Inflammatory macrophage treated with lipopolysaccharide for 4 hours (primary cell): Measurements from ENCODE around the gene GRID2.
"Not testable (repeated sequence)": the region's sequence is repeated elsewhere in the genome, so short reads cannot be mapped to it uniquely, and the experiment has no call there.

Source experiments
- DNase-seq: peaks from one replicate; pipeline ENCODE4 v3.0.0-alpha.2; 2020

GRID2 gene

DNA sequence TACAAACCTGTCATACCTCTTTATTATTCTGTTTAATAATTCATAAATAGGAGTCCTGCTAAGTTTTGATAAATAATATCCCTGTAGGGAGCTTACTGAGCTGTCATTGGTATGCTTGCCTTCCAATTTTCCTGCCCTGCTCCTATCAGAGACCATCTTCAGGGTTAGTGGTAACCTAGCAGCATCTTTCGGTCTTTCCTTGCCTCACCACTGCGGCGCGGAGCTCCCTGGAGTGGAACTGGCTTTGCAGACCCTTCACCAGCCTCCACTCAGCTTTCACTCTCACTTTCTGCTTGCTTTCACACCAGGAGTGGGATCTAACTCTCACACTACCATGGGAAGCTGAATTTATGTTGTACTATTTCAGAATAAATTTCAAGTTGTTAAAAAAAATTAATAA, 1043.1 kb downstream of the GRID2 start:
- DNase-seq = no peak

DNA sequence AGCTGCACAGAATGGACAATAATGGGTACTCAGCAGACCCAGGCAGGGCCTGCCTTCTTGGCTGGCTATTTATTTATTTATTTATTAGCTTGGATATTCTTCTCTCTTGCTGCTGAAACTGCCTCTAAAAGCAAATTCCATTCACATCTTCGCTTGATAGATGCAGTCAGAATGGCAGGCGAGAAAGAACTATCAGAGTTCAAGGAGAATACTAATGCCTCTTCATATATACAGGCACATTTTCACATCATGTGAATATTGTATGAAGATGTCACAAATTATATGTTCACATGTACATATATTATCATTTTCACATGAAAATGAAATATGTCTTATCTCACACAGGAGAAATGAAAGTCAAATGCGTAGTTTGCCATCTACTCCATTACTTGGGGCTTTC, 1045.1 kb downstream of the GRID2 start:
- DNase-seq = no peak

GRCh38 chr4:93351846-93352245, 1048.1 kb downstream of the GRID2 start:
- no peak for DNase-seq

DNA sequence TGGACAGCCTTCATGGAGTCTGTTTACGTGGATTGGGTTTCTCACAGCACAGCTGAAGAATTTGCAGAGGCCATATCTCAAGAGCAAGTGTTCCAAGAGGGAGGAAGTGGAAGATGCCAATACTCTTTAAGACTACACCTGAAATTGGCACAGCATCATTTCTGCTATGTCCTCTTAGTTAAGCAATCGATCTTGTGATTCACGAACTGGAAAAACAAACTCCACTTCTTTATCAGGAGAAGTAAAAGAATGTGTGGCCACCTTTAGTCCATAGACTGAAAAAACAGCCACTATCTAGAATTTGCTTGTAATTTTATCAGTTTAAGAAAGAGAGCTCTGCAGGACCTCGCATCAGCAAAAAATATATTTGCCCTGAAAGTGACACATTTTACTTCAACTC, 1051.6 kb downstream of the GRID2 start:
- no peak for DNase-seq

GRCh38 chr4:93359586-93359985, 1055.8 kb downstream of the GRID2 start:
- DNase-seq = no peak

GRCh38 chr4:93366169-93366755, 1062.5 kb downstream of the GRID2 start:
- not testable (repeated sequence) for DNase-seq

- DNase-seq = no peak
Measured at GRCh38 chr4:93368968-93369367, 1065.2 kb downstream of the GRID2 start.

DNA sequence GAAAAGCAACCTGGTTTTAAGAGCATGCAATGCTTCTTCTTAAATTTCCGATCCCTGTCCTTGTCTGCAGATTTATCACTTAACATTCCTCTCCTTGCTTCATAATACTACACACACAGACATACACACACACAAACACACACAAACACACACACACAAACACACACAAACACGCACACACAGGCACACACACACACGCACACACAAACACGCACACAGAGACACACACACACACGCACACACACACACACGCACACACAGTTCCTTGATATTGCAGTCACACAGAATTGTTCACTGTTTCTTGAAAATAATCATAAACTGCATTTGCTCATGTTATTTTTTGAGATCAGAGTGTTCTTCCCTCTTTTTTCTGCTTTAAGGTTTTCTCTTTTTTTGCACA, 1066.5 kb downstream of the GRID2 start:
- DNase-seq = no peak

- no peak for DNase-seq
Measured at GRCh38 chr4:93373893-93374860, 1070.4 kb downstream of the GRID2 start.

DNA sequence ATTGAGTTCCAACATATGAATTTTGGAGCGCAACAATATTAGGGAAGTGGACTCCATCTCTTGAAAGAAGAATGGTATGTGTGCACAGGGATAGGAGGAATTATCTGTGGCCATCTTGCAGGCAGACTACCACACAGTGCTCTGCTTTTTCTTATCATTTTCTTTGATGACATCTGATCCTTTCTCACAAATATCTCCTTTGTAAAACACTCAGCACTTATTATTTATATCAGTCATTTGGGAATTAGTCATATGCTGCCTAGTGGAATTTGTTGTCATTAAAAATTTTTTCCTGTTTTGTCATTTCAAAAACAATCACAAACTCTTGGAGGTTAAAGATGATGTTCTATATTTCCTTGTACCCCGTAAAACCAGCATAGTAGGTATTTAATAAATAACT, 1080.5 kb downstream of the GRID2 start:
- DNase-seq = no peak

DNA sequence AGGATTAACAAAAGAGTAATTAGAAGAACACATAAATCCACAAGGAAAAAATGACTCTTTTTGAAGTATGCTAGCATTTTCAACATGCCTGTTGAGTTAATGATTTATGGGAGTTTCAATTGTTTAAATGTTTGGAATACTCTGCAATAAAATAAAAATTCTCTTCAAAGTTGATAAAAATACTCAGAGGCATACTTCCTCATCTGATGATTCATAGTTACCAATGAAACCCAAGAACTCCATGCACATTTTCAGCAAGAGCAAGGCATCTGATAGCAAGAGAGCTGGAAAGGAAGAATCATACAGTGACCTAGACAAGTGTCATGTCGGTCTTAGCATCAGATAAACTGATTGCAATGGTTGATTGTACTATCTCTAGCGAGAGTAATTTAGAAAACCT, 1081.1 kb downstream of the GRID2 start:
- DNase-seq = no peak

DNA sequence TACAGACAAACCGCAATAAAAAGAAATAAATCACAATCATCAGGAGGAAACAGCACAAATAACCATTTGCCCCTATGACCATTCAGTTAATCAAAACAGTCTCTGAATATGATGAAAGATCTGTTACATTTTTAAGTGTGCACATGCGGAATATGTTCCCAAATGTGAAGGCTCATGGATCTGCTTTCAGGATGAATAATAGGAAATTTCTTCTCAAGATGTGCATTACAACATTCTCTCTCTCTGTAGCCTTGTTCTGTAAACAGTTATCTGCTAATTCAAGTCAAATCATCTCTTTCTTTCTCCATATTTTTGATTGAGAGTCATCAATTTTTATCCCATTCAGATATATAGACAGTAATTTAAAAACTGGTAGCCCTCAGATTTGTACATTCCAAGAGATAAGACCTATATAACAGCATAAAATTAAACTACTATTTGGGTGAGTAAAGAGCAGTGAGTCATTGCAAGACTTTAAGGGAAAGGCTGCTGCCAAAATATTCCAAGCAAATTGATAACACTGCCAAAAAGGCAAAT, 1090.8 kb downstream of the GRID2 start:
- no peak for DNase-seq

DNA sequence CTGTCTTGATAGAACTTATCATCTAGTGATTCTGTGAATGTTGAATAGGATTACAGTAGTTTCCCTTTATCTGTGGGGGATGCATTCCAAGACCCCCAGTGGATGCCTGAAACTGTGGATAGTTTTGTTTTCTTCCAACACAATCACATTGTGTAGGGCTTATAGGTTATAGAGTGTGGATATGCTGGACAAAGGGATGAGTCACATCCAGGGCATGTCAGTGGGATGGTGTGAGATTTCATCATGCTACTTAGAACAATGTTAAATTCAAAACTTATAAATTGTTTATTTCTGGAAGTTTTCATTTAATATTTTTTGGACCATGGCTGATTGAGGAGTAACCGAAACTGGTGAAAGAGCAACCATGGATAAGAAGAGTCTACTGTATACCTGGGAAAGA, 1092.5 kb downstream of the GRID2 start:
- DNase-seq = no peak

DNA sequence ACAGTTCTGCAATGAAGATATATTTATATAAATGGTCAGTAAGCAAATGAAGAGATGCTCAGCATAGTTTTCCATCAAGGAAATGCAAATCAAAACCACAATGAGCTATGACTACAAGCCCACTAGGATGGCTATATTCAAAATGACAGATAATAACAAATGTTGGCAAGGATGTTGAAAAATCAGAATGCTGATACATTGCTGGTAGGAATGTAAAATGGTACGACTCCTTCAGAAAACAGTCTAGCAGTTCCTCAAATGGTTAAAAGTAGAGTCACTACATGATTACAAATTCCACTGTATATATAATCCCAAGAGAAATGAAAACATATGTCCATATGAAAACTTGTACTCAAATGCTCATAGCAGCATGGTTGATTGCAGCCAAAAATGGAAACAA, 1099.8 kb downstream of the GRID2 start:
- DNase-seq = no peak

- DNase-seq = no peak
Measured at GRCh38 chr4:93407493-93408275, 1103.9 kb downstream of the GRID2 start.

DNA sequence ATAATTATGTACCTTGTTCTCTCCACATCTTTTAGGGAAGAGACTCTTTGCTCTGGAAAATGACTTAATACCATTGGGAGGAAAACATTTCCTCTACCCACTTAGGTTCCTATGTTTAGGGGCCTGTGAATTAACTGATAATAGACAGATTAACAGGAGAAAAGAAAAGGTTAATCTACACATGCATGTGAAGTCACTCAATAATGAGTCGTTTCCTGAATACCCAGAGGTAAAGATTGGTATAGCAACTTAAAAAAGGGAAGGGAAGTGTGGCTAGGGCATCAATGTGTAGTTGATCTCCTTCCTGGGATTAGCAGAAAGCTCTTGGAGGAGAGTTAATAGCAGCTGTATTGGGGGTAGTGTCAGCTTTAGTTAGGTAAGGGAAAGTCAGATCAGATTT, 1105.3 kb downstream of the GRID2 start:
- no peak for DNase-seq

GRCh38 chr4:93414041-93414550, 1110.3 kb downstream of the GRID2 start:
- no peak for DNase-seq

- no peak for DNase-seq
Measured at GRCh38 chr4:93416344-93417128, 1112.8 kb downstream of the GRID2 start.

DNA sequence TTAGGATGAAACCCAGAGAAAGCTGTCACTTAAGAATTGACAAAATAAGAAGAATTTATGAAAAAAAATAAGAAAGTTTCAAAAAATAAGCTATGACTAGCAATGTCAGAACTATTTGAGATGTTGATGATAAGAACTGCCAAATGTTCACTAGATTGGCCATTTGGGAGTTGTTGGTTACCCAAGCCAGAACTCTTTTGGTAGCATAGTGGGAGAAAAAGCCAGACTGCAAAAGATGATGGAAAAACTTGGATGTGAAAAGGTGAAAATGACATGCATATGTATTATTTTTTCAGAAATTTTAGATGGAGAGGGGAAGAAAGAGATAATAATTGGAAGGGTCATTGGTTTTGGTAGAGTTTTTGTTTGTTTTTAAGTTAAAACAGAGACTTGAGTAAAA, 1127.6 kb downstream of the GRID2 start:
- DNase-seq = no peak

- no peak for DNase-seq
Measured at GRCh38 chr4:93433840-93434239, 1130.1 kb downstream of the GRID2 start.

- no peak for DNase-seq
Measured at GRCh38 chr4:93436000-93436626, 1132.3 kb downstream of the GRID2 start.

DNA sequence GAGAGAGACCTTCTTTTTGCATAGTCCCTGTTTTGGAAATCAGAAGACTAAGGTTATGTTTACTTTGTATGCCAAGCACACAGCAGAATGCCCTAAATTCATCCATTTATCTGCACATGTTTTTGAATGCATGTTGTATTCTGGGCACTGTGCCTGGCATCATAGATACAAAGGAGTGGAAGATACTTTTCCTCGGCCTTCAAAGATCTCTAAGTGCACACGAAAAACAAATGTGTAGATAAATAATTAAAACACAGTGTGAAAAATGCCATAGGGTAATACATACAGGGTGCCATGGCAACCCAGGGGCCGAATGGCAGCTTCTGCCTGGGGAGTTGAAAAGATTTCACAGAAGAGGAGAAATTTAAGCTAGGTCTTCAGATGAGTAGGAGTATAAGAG, 1134.2 kb downstream of the GRID2 start:
- no peak for DNase-seq
